ENCODE measurements around the gene SERPINA5. TPM values are rescaled to one million over a fixed set of nuclear protein-coding genes. Genes with fewer than 3 reads are reported as not detected.

The SERPINA5 gene
- polyA plus RNA-seq, 4 donors: 0.54 to 8.6 (median 1.7) TPM; not detected in 1

GRCh38 chr14:94615823-94616570 is 34.8 kb downstream of the SERPINA5 start:
- Histone ChIP-seq H3K27ac (ENCODE audit: low read depth in 1 of 3, low read length in 2 of 3) (no peak overlapping the region), H3K27me3 (ENCODE audit: control insufficient read depth in 3 of 3, insufficient read depth in 3 of 3, low read length in 3 of 3) (no peaks in the 10 kb centered on the region), H3K36me3 (ENCODE audit: control insufficient read depth in 3 of 3, insufficient read depth in 2 of 3, low read depth in 1 of 3, low read length in 3 of 3) (no peaks in the 10 kb centered on the region), H3K9me3 (ENCODE audit: control insufficient read depth in 2 of 2, insufficient read depth in 1 of 2, low read depth in 1 of 2, low read length in 1 of 2) (peaks cover 0 to 38% of the 10 kb centered on the region in 2 donors), H3K4me3 (ENCODE audit: low read depth in 1 of 3, low read length in 3 of 3) (no peak overlapping the region), H3K4me1 (ENCODE audit: control insufficient read depth in 3 of 3, insufficient read depth in 2 of 3, low read depth in 1 of 3, low read length in 2 of 3) (no peaks in the 10 kb centered on the region)
- DNase-seq (no peak), FAIRE-seq (no peak)
- WGBS, 3 donors: 82 to 89% (median 86%) methylated on average over 8 of the region's 8 CpGs

GRCh38 chr14:94617366-94617941 is 36.2 kb downstream of the SERPINA5 start:
- Histone ChIP-seq H3K27ac (ENCODE audit: low read depth in 1 of 3, low read length in 2 of 3) (no peak overlapping the region), H3K27me3 (ENCODE audit: control insufficient read depth in 3 of 3, insufficient read depth in 3 of 3, low read length in 3 of 3) (no peaks in the 10 kb centered on the region), H3K4me3 (ENCODE audit: low read depth in 1 of 3, low read length in 3 of 3) (no peak overlapping the region), H3K9me3 (ENCODE audit: control insufficient read depth in 2 of 2, insufficient read depth in 1 of 2, low read depth in 1 of 2, low read length in 1 of 2) (peaks cover 0 to 38% of the 10 kb centered on the region in 2 donors), H3K4me1 (ENCODE audit: control insufficient read depth in 3 of 3, insufficient read depth in 2 of 3, low read depth in 1 of 3, low read length in 2 of 3) (no peaks in the 10 kb centered on the region), H3K36me3 (ENCODE audit: control insufficient read depth in 3 of 3, insufficient read depth in 2 of 3, low read depth in 1 of 3, low read length in 3 of 3) (no peaks in the 10 kb centered on the region)
- FAIRE-seq: no peak
- WGBS, 3 donors: 86 to 90% (median 88%) methylated on average over 5 of the region's 5 CpGs
- no peak for DNase-seq

GRCh38 chr14:94617988-94618822 is 37.0 kb downstream of the SERPINA5 start:
- Histone ChIP-seq H3K4me3 (ENCODE audit: low read depth in 1 of 3, low read length in 3 of 3) (no peak overlapping the region), H3K36me3 (ENCODE audit: control insufficient read depth in 3 of 3, insufficient read depth in 2 of 3, low read depth in 1 of 3, low read length in 3 of 3) (no peaks in the 10 kb centered on the region)
- 80 to 96% (median 94%) methylated on average over 3 of the region's 3 CpGs for WGBS, 3 donors

GRCh38 chr14:94619297-94619696 is 38.1 kb downstream of the SERPINA5 start:
- H3K9me3 ChIP-seq (ENCODE audit: control insufficient read depth in 2 of 2, insufficient read depth in 1 of 2, low read depth in 1 of 2, low read length in 1 of 2): peaks cover 0 to 38% of the 10 kb centered on the region in 2 donors
- WGBS, 3 donors: 82 to 87% (median 87%) methylated on average over 6 of the region's 6 CpGs
- no peak overlapping the region for H3K27ac ChIP-seq (ENCODE audit: low read depth in 1 of 3, low read length in 2 of 3)
- FAIRE-seq: no peak
- no peak overlapping the region for H3K4me3 ChIP-seq (ENCODE audit: low read depth in 1 of 3, low read length in 3 of 3)
- no peaks in the 10 kb centered on the region for H3K4me1 ChIP-seq (ENCODE audit: control insufficient read depth in 3 of 3, insufficient read depth in 2 of 3, low read depth in 1 of 3, low read length in 2 of 3)
- DNase-seq: no peak
- H3K27me3 ChIP-seq (ENCODE audit: control insufficient read depth in 3 of 3, insufficient read depth in 3 of 3, low read length in 3 of 3): no peaks in the 10 kb centered on the region
- no peaks in the 10 kb centered on the region for H3K36me3 ChIP-seq (ENCODE audit: control insufficient read depth in 3 of 3, insufficient read depth in 2 of 3, low read depth in 1 of 3, low read length in 3 of 3)

More at GRCh38 chr14:94617988-94618822, 37.0 kb downstream of the SERPINA5 start:
- DNase-seq (no peak), FAIRE-seq (no peak)
- Histone ChIP-seq H3K27me3 (ENCODE audit: control insufficient read depth in 3 of 3, insufficient read depth in 3 of 3, low read length in 3 of 3) (no peaks in the 10 kb centered on the region), H3K27ac (ENCODE audit: low read depth in 1 of 3, low read length in 2 of 3) (no peak overlapping the region), H3K9me3 (ENCODE audit: control insufficient read depth in 2 of 2, insufficient read depth in 1 of 2, low read depth in 1 of 2, low read length in 1 of 2) (peaks cover 0 to 38% of the 10 kb centered on the region in 2 donors), H3K4me1 (ENCODE audit: control insufficient read depth in 3 of 3, insufficient read depth in 2 of 3, low read depth in 1 of 3, low read length in 2 of 3) (no peaks in the 10 kb centered on the region)

GRCh38 chr14:94620597-94620996 is 39.4 kb downstream of the SERPINA5 start:
- no peak overlapping the region for H3K4me3 ChIP-seq (ENCODE audit: low read depth in 1 of 3, low read length in 3 of 3)
- no peaks in the 10 kb centered on the region for H3K36me3 ChIP-seq (ENCODE audit: control insufficient read depth in 3 of 3, insufficient read depth in 2 of 3, low read depth in 1 of 3, low read length in 3 of 3)
- DNase-seq (no peak), FAIRE-seq (no peak)
- no peaks in the 10 kb centered on the region for H3K27me3 ChIP-seq (ENCODE audit: control insufficient read depth in 3 of 3, insufficient read depth in 3 of 3, low read length in 3 of 3)
- WGBS, 3 donors: 80 to 93% (median 88%) methylated on average over 6 of the region's 6 CpGs
- H3K9me3 ChIP-seq (ENCODE audit: control insufficient read depth in 2 of 2, insufficient read depth in 1 of 2, low read depth in 1 of 2, low read length in 1 of 2): peaks cover 0 to 38% of the 10 kb centered on the region in 2 donors
- H3K27ac ChIP-seq (ENCODE audit: low read depth in 1 of 3, low read length in 2 of 3): no peak overlapping the region
- H3K4me1 ChIP-seq (ENCODE audit: control insufficient read depth in 3 of 3, insufficient read depth in 2 of 3, low read depth in 1 of 3, low read length in 2 of 3): no peaks in the 10 kb centered on the region

- Histone ChIP-seq H3K36me3 (ENCODE audit: control insufficient read depth in 3 of 3, insufficient read depth in 2 of 3, low read depth in 1 of 3, low read length in 3 of 3) (no peaks in the 10 kb centered on the region), H3K9me3 (ENCODE audit: control insufficient read depth in 2 of 2, insufficient read depth in 1 of 2, low read depth in 1 of 2, low read length in 1 of 2) (peaks cover 0 to 33% of the 10 kb centered on the region in 2 donors), H3K27ac (ENCODE audit: low read depth in 1 of 3, low read length in 2 of 3) (no peak overlapping the region), H3K27me3 (ENCODE audit: control insufficient read depth in 3 of 3, insufficient read depth in 3 of 3, low read length in 3 of 3) (no peaks in the 10 kb centered on the region), H3K4me1 (ENCODE audit: control insufficient read depth in 3 of 3, insufficient read depth in 2 of 3, low read depth in 1 of 3, low read length in 2 of 3) (no peaks in the 10 kb centered on the region), H3K4me3 (ENCODE audit: low read depth in 1 of 3, low read length in 3 of 3) (no peak overlapping the region)
- DNase-seq (no peak), FAIRE-seq (no peak)
- WGBS, 3 donors: 77 to 80% (median 77%) methylated on average over 5 of the region's 5 CpGs
These were observed 40.3 kb downstream of the SERPINA5 start for GRCh38 chr14:94621358-94622134.

GRCh38 chr14:94622653-94623421 is 41.6 kb downstream of the SERPINA5 start:
- no peaks in the 10 kb centered on the region for H3K36me3 ChIP-seq (ENCODE audit: control insufficient read depth in 3 of 3, insufficient read depth in 2 of 3, low read depth in 1 of 3, low read length in 3 of 3)
- FAIRE-seq: no peak

More at GRCh38 chr14:94622653-94623421, 41.6 kb downstream of the SERPINA5 start:
- Histone ChIP-seq H3K4me3 (ENCODE audit: low read depth in 1 of 3, low read length in 3 of 3) (no peak overlapping the region), H3K27me3 (ENCODE audit: control insufficient read depth in 3 of 3, insufficient read depth in 3 of 3, low read length in 3 of 3) (no peaks in the 10 kb centered on the region), H3K4me1 (ENCODE audit: control insufficient read depth in 3 of 3, insufficient read depth in 2 of 3, low read depth in 1 of 3, low read length in 2 of 3) (no peaks in the 10 kb centered on the region), H3K9me3 (ENCODE audit: control insufficient read depth in 2 of 2, insufficient read depth in 1 of 2, low read depth in 1 of 2, low read length in 1 of 2) (peaks cover 0 to 20% of the 10 kb centered on the region in 2 donors), H3K27ac (ENCODE audit: low read depth in 1 of 3, low read length in 2 of 3) (no peak overlapping the region)
- WGBS, 3 donors: 63 to 76% (median 69%) methylated on average over 6 of the region's 6 CpGs
- DNase-seq: no peak

Data from small intestine (tissue), 7 donors.